Measurements from ENCODE around the gene RCE1. TPM values are rescaled to one million over a fixed set of nuclear protein-coding genes. Genes with fewer than 3 reads are reported as not detected.

Gene RCE1
- total and polyA plus RNA-seq, 10 donors = 10.0 to 27.9 (median 17.7) TPM

DNA sequence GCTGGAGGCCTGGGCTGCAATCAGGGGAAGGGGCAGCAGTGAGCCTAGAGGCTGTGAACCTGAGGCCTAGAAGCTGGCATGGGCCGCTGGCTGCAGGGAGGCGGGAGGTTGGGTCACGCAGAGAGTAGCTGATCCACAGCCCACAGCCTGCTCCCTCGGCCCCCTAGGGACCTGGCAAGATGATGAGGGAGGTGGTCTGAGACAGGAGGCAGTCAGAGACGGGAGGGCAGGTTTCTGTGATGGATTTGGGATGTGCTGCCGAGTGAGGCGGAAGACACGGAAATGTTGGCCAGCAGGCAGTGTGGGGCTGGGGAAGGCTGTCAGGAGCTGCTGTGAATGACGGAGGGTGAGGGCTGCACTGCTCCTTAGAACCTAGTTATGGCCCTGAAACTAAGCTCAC lies 36.3 kb downstream of the RCE1 start:
- H3K9me3 ChIP-seq = no peaks in the 10 kb centered on the region
- H3K27me3 ChIP-seq (replicated peaks in 1 of 7) = peaks cover 0 to 5% (median 0%) of the 10 kb centered on the region in 7 donors
- H3K36me3 ChIP-seq = no peaks in the 10 kb centered on the region
- DNase-seq = no peak
- H3K4me1 ChIP-seq = peaks cover 0 to 27% (median 14%) of the 10 kb centered on the region in 6 donors
- TF ChIP-seq POLR2AphosphoS5 (IDR thresholded peaks at IDR 0.05) (no peak), POLR2A (IDR thresholded peaks at IDR 0.05) (no peak)
- TF ChIP-seq, protein P1, sequence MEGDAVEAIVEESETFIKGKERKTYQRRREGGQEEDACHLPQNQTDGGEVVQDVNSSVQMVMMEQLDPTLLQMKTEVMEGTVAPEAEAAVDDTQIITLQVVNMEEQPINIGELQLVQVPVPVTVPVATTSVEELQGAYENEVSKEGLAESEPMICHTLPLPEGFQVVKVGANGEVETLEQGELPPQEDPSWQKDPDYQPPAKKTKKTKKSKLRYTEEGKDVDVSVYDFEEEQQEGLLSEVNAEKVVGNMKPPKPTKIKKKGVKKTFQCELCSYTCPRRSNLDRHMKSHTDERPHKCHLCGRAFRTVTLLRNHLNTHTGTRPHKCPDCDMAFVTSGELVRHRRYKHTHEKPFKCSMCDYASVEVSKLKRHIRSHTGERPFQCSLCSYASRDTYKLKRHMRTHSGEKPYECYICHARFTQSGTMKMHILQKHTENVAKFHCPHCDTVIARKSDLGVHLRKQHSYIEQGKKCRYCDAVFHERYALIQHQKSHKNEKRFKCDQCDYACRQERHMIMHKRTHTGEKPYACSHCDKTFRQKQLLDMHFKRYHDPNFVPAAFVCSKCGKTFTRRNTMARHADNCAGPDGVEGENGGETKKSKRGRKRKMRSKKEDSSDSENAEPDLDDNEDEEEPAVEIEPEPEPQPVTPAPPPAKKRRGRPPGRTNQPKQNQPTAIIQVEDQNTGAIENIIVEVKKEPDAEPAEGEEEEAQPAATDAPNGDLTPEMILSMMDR (IDR thresholded peaks at IDR 0.05 in 8 of 11, conservative IDR thresholded peaks at IDR 0.05 in 3 of 11) = no peak
- WGBS, 5 donors = 85 to 95% (median 92%) methylated on average over 9 of the region's 9 CpGs
- no peak overlapping the region for H3K4me3 ChIP-seq
- intact Hi-C loops (cut with DNase I; ENCODE audit: low total_unique reads) = no loop called here
- no peak overlapping the region for H3K27ac ChIP-seq

DNA sequence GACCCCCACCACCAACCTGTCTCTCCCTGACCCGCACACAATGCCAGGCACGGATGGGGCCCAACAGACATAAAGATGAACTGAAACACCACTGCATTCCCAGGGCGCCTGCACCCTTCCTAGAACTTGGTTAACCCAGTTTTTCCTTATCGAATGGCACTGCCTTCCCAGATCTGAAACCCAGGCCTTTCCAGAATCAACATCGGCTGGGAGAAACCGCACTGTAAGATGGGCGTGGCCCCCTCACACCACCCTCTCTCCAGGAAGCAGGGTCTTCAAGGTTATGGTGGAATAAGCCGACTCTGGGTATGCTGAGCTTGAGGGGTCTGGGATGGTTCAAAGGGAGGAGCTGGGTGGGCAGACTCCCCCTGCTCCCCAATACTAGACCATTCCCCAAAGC lies 36.8 kb downstream of the RCE1 start:
- Histone ChIP-seq H3K9me3 (no peaks in the 10 kb centered on the region), H3K27me3 (replicated peaks in 1 of 7) (peaks cover 0 to 5% (median 0%) of the 10 kb centered on the region in 7 donors), H3K4me3 (no peak overlapping the region), H3K4me1 (peaks cover 0 to 27% (median 14%) of the 10 kb centered on the region in 6 donors), H3K27ac (no peak overlapping the region), H3K36me3 (no peaks in the 10 kb centered on the region)
- TF ChIP-seq POLR2A (IDR thresholded peaks at IDR 0.05) = no peak
- no peak for TF ChIP-seq POLR2AphosphoS5 (IDR thresholded peaks at IDR 0.05)
- TF ChIP-seq, protein P1 (IDR thresholded peaks at IDR 0.05 in 8 of 11, conservative IDR thresholded peaks at IDR 0.05 in 3 of 11) = no peak
- intact Hi-C loops (cut with DNase I; ENCODE audit: low total_unique reads) = loop anchor here (5.0 kb wide), 1 partner anchor 188 kb away; no protein-coding TSS in a partner anchor
- 85 to 88% (median 86%) methylated on average over 7 to 8 of the region's 8 CpGs for WGBS, 5 donors
- DNase-seq = no peak

DNA sequence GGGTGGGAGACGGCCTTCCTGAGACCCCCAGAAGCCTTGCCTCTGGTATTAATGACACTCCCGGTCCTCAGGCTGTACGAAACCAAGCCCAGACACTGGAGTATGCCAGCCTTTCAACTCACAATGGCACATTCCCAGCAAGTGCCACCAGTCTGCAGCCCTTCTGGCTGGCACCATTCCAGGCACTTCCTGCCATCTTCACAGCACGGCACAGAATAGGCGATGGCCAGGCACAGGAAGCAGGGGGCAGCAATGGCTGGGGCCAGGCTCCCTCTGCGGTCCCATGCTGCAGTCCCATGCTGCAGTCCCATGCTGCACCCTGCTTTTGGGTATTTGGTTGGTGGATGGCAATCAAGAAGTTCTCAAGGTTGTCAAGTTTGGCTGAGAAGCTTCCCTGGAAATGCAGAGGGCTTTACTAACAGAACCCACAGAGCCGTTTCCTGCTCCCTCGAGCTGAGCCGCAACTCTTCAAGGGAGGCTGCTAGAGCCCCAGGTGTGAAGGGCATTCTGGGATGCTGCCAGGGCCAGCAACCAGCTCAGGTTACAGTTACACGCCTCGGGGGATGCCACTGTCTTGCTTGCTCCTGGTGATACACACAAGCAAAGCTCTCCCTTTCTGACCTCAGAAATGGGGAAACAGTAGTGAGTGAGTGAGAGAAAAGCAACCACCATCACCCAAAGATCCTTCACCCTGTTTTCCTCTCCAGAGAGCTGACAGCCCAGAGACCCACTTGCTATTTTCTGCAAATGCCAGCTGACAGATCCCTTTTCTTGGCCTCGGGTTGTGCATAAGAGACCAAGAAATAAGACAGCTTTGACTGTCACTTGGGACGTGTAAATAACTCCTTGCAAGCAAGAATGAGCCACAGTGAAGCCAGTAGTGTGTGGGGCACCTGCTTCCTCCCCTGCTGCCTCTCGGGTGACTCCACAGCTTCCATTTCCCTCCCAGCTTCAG lies 37.5 kb downstream of the RCE1 start:
- Histone ChIP-seq H3K36me3 (no peaks in the 10 kb centered on the region), H3K9me3 (no peaks in the 10 kb centered on the region), H3K27me3 (replicated peaks in 1 of 7) (peaks cover 0 to 5% (median 0%) of the 10 kb centered on the region in 7 donors), H3K27ac (no peak overlapping the region), H3K4me1 (peaks cover 0 to 27% (median 14%) of the 10 kb centered on the region in 6 donors), H3K4me3 (no peak overlapping the region)
- intact Hi-C loops (cut with DNase I; ENCODE audit: low total_unique reads) = loop anchor here (5.0 kb wide), 1 partner anchor 188 kb away; no protein-coding TSS in a partner anchor
- no peak for TF ChIP-seq POLR2A (IDR thresholded peaks at IDR 0.05)
- TF ChIP-seq POLR2AphosphoS5 (IDR thresholded peaks at IDR 0.05) = peak in 2 of 3 donors; percentile 29 to 53
- no peak for DNase-seq
- 33 to 41% (median 37%) methylated on average over 9 to 14 of the region's 14 CpGs for WGBS, 5 donors

DNA sequence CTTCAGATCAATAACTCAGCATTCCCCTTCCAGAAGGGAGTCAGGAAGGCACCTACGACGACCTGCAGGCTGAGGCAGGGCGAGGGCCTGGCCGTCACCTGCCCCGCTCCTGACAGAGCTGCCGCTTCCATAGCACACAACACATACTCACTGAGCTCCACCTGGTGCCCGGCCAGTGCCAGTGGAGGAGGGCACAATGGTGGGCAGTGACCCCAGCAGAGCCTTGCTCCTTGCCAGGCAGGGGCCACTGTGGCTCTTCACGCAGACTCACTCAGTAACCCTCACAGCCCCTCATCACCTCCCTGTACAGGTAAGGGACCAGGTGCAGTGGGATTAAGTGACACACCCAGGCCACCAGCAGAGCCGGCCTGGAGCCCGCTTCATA lies 38.2 kb downstream of the RCE1 start:
- peaks cover 0 to 27% (median 14%) of the 10 kb centered on the region in 6 donors for H3K4me1 ChIP-seq
- no peak overlapping the region for H3K4me3 ChIP-seq
- H3K36me3 ChIP-seq = no peaks in the 10 kb centered on the region
- no peaks in the 10 kb centered on the region for H3K9me3 ChIP-seq
- H3K27ac ChIP-seq = no peak overlapping the region
- no peak for TF ChIP-seq POLR2AphosphoS5 (IDR thresholded peaks at IDR 0.05)
- TF ChIP-seq, protein P1 (IDR thresholded peaks at IDR 0.05 in 8 of 11, conservative IDR thresholded peaks at IDR 0.05 in 3 of 11) = no peak
- no peak for TF ChIP-seq POLR2A (IDR thresholded peaks at IDR 0.05)
- 82 to 94% (median 91%) methylated on average over 7 to 10 of the region's 10 CpGs for WGBS, 5 donors
- H3K27me3 ChIP-seq (replicated peaks in 1 of 7) = peaks cover 0 to 5% (median 0%) of the 10 kb centered on the region in 7 donors
- no peak for DNase-seq
- intact Hi-C loops (cut with DNase I; ENCODE audit: low total_unique reads) = loop anchor here (5.0 kb wide), 1 partner anchor 189 kb away; no protein-coding TSS in a partner anchor

Data from spleen (tissue), 11 donors.